IPS-18a (cell line): Measurements from ENCODE around the gene CLDN15.
"Not testable (repeated sequence)": the region's sequence is repeated elsewhere in the genome, so short reads cannot be mapped to it uniquely, and the experiment has no call there.

Experiments
- H3K27ac ChIP-seq: one replicate; pipeline ENCODE4 v1.5.1; 2013; ENCODE audit warnings: low read length
- H3K27me3 ChIP-seq: one replicate; pipeline ENCODE4 v1.6.1; 2013; ENCODE audit warnings: mild to moderate bottlenecking, low read length; ENCODE audit not compliant: control insufficient read depth, insufficient read depth
- H3K36me3 ChIP-seq: one replicate; pipeline ENCODE4 v1.6.1; 2013; ENCODE audit warnings: low read depth, low read length; ENCODE audit not compliant: control insufficient read depth
- H3K4me1 ChIP-seq: one replicate; pipeline ENCODE4 v1.6.1; 2013; ENCODE audit warnings: low read depth, low read length; ENCODE audit not compliant: control insufficient read depth
- H3K4me3 ChIP-seq: one replicate; pipeline ENCODE4 v1.5.1; 2013; ENCODE audit warnings: low read length
- H3K9ac ChIP-seq: one replicate; pipeline ENCODE4 v1.6.1; 2013; ENCODE audit warnings: mild to moderate bottlenecking, low read length, moderate library complexity
- H3K9me3 ChIP-seq: one replicate; pipeline ENCODE4 v1.6.1; 2013; ENCODE audit warnings: low read depth, low read length; ENCODE audit not compliant: control insufficient read depth

The CLDN15 gene

GRCh38 chr7:101216860-101217387 lies 20.7 kb downstream of the CLDN15 start:
- Histone ChIP-seq H3K36me3 (peaks cover 4% of the 10 kb centered on the region), H3K27ac (no peak overlapping the region), H3K9me3 (no peaks in the 10 kb centered on the region), H3K9ac (peak overlapping the region; percentile 70), H3K4me3 (peak overlapping the region; percentile 85), H3K27me3 (no peaks in the 10 kb centered on the region), H3K4me1 (no peaks in the 10 kb centered on the region)

- H3K4me3 ChIP-seq = peak overlapping the region; percentile 85
- peak overlapping the region; percentile 70 for H3K9ac ChIP-seq
- H3K27me3 ChIP-seq = no peaks in the 10 kb centered on the region
- H3K4me1 ChIP-seq = no peaks in the 10 kb centered on the region
- no peak overlapping the region for H3K27ac ChIP-seq
- H3K9me3 ChIP-seq = no peaks in the 10 kb centered on the region
- H3K36me3 ChIP-seq = peaks cover 4% of the 10 kb centered on the region
Measured at GRCh38 chr7:101216001-101216859, 21.4 kb downstream of the CLDN15 start.

GRCh38 chr7:101212014-101212413 lies 25.6 kb downstream of the CLDN15 start:
- no peaks in the 10 kb centered on the region for H3K4me1 ChIP-seq
- H3K27me3 ChIP-seq = no peaks in the 10 kb centered on the region
- H3K9me3 ChIP-seq = no peaks in the 10 kb centered on the region
- no peak overlapping the region for H3K27ac ChIP-seq
- H3K9ac ChIP-seq = no peak overlapping the region
- peaks cover 11% of the 10 kb centered on the region for H3K36me3 ChIP-seq
- H3K4me3 ChIP-seq = no peak overlapping the region

GRCh38 chr7:101211501-101211900 lies 26.1 kb downstream of the CLDN15 start:
- Histone ChIP-seq H3K9me3 (no peaks in the 10 kb centered on the region), H3K36me3 (peaks cover 11% of the 10 kb centered on the region), H3K4me1 (no peaks in the 10 kb centered on the region), H3K27me3 (no peaks in the 10 kb centered on the region), H3K27ac (no peak overlapping the region), H3K9ac (no peak overlapping the region), H3K4me3 (no peak overlapping the region)

GRCh38 chr7:101210143-101210542 lies 27.5 kb downstream of the CLDN15 start:
- Histone ChIP-seq H3K27ac (no peak overlapping the region), H3K4me1 (no peaks in the 10 kb centered on the region), H3K27me3 (no peaks in the 10 kb centered on the region), H3K36me3 (peaks cover 11% of the 10 kb centered on the region), H3K9me3 (no peaks in the 10 kb centered on the region), H3K4me3 (no peak overlapping the region), H3K9ac (no peak overlapping the region)

GRCh38 chr7:101208794-101209193 lies 28.8 kb downstream of the CLDN15 start:
- Histone ChIP-seq H3K36me3 (peaks cover 7% of the 10 kb centered on the region), H3K4me3 (no peak overlapping the region), H3K9me3 (no peaks in the 10 kb centered on the region), H3K4me1 (no peaks in the 10 kb centered on the region), H3K27me3 (no peaks in the 10 kb centered on the region), H3K9ac (no peak overlapping the region), H3K27ac (no peak overlapping the region)

GRCh38 chr7:101207459-101207858 lies 30.1 kb downstream of the CLDN15 start:
- H3K36me3 ChIP-seq = peaks cover 7% of the 10 kb centered on the region
- no peak overlapping the region for H3K27ac ChIP-seq
- H3K4me3 ChIP-seq = no peak overlapping the region
- no peaks in the 10 kb centered on the region for H3K27me3 ChIP-seq
- no peak overlapping the region for H3K9ac ChIP-seq
- H3K4me1 ChIP-seq = no peaks in the 10 kb centered on the region
- H3K9me3 ChIP-seq = no peaks in the 10 kb centered on the region

- Histone ChIP-seq H3K27ac (no peak overlapping the region), H3K4me3 (no peak overlapping the region), H3K9me3 (no peaks in the 10 kb centered on the region), H3K4me1 (no peaks in the 10 kb centered on the region), H3K36me3 (peaks cover 7% of the 10 kb centered on the region), H3K27me3 (no peaks in the 10 kb centered on the region), H3K9ac (no peak overlapping the region)
Measured at GRCh38 chr7:101206665-101207042, 30.9 kb downstream of the CLDN15 start.

GRCh38 chr7:101205901-101206664 lies 31.5 kb downstream of the CLDN15 start:
- Histone ChIP-seq H3K9ac (no peak overlapping the region), H3K9me3 (no peaks in the 10 kb centered on the region), H3K27ac (no peak overlapping the region)

GRCh38 chr7:101203740-101204738 lies 33.6 kb downstream of the CLDN15 start:
- not testable (repeated sequence) for H3K9ac ChIP-seq, H3K4me3 ChIP-seq, H3K27ac ChIP-seq, H3K4me1 ChIP-seq, H3K36me3 ChIP-seq, H3K27me3 ChIP-seq, H3K9me3 ChIP-seq

More at GRCh38 chr7:101205901-101206664, 31.5 kb downstream of the CLDN15 start:
- Histone ChIP-seq H3K4me3 (no peak overlapping the region), H3K36me3 (peaks cover 7% of the 10 kb centered on the region), H3K4me1 (peaks cover under 1% of the 10 kb centered on the region), H3K27me3 (no peaks in the 10 kb centered on the region)

GRCh38 chr7:101202603-101202918 lies 35.0 kb downstream of the CLDN15 start:
- no peaks in the 10 kb centered on the region for H3K27me3 ChIP-seq
- no peak overlapping the region for H3K27ac ChIP-seq
- no peak overlapping the region for H3K9ac ChIP-seq

More at GRCh38 chr7:101202603-101202918, 35.0 kb downstream of the CLDN15 start:
- Histone ChIP-seq H3K36me3 (no peaks in the 10 kb centered on the region), H3K4me3 (no peak overlapping the region), H3K4me1 (peaks cover 8% of the 10 kb centered on the region), H3K9me3 (no peaks in the 10 kb centered on the region)
